ENCODE measurements around the gene MRPL18. TPM values are rescaled to one million over a fixed set of nuclear protein-coding genes. Genes with fewer than 3 reads are reported as not detected.

Gene MRPL18
- total and polyA plus RNA-seq, 2 experiments from 2014 or later, result 84.8 to 93.5 TPM

DNA sequence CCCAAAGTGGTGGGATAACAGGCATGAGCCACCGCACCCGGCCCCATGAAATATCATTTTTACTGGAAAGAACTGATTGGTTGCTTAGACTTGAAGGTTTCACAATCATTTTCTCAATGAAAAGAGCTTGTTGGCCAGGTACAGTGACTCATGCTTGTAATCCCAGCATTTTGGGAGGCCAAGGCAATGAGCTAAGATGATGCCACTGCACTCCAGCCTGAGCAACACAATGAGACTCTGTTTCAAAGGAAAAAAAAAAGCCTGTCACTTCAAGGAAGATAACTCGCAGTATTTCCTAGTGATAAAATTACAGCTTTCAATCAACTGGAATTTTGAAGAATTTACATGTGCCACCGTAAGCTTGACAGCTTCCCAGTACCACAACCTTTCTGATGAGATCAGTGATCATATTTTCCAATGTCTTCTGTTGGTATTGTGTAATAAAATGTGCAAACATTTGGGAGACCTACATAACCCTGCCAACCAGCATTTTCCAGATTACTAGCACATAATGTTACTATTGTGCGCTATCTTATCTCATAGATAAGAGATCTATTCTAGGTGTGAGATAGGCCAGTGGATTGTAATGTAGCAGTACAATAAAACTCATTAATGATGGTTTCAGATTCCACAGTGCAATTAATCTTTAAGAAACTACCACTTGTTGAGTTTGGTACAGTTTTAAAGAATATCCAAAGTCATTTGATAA, 17.0 kb downstream of the MRPL18 start:
- Histone ChIP-seq H3K9me3 (ENCODE audit: low read depth) (no peaks in the 10 kb centered on the region), H3K36me3 (replicated peaks; ENCODE audit: insufficient read depth, low read depth) (no peaks in the 10 kb centered on the region), H3K9me2 (replicated peaks; ENCODE audit: insufficient read depth) (no peaks in the 10 kb centered on the region), H3K27ac (peak overlapping the region; percentile 80), H3K27me3 (no peaks in the 10 kb centered on the region), H4K20me1 (ENCODE audit: insufficient read depth, poor library complexity, severe bottlenecking) (no peaks in the 10 kb centered on the region), H2AFZ (no peak overlapping the region), H3K4me1 (ENCODE audit: insufficient read depth) (peaks cover 9% of the 10 kb centered on the region), H3K79me2 (no peaks in the 10 kb centered on the region), H3K4me3 (no peak overlapping the region), H3K4me2 (no peak overlapping the region)
- WGBS (ENCODE audit: low lambda C conversion rate, missing lambda C conversion rate), result 59% methylated on average over 5 of the region's 5 CpGs
- TF ChIP-seq EZH2phosphoT487 (IDR thresholded peaks at IDR 0.05; ENCODE audit: low read depth, severe bottlenecking, unreplicated experiment) (no peak), EZH2 (IDR thresholded peaks at IDR 0.05; ENCODE audit: borderline replicate concordance) (no peak)
- TF ChIP-seq, protein P1, sequence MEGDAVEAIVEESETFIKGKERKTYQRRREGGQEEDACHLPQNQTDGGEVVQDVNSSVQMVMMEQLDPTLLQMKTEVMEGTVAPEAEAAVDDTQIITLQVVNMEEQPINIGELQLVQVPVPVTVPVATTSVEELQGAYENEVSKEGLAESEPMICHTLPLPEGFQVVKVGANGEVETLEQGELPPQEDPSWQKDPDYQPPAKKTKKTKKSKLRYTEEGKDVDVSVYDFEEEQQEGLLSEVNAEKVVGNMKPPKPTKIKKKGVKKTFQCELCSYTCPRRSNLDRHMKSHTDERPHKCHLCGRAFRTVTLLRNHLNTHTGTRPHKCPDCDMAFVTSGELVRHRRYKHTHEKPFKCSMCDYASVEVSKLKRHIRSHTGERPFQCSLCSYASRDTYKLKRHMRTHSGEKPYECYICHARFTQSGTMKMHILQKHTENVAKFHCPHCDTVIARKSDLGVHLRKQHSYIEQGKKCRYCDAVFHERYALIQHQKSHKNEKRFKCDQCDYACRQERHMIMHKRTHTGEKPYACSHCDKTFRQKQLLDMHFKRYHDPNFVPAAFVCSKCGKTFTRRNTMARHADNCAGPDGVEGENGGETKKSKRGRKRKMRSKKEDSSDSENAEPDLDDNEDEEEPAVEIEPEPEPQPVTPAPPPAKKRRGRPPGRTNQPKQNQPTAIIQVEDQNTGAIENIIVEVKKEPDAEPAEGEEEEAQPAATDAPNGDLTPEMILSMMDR (IDR thresholded peaks at IDR 0.05; ENCODE audit: poor library complexity), result no peak
- DNase-seq (ENCODE audit: low spot score), result peak; percentile 48

DNA sequence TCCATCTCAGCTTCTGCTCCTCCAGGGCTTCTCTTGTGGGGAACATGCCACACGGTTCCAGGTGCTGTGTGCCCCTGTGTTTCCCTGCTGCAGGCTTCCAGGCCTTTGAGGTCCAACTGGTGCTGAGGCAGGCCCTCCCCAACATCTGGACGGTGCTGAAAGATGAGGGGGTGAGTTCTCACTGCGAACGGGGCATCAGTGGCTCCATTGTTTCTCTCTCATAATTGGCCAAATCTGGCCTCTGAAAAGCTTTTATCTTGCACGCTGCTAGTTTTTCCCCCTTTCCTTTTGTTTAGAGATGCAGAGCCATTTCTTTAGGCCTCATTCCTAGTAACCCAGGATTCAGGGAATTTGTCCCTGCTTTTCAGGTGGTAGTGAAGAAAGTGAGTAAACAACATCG, 18.4 kb downstream of the MRPL18 start:
- Histone ChIP-seq H3K4me1 (ENCODE audit: insufficient read depth) (peaks cover 9% of the 10 kb centered on the region), H3K36me3 (replicated peaks; ENCODE audit: insufficient read depth, low read depth) (no peaks in the 10 kb centered on the region), H3K79me2 (no peaks in the 10 kb centered on the region), H3K9me2 (replicated peaks; ENCODE audit: insufficient read depth) (no peaks in the 10 kb centered on the region), H3K4me2 (no peak overlapping the region), H4K20me1 (ENCODE audit: insufficient read depth, poor library complexity, severe bottlenecking) (no peaks in the 10 kb centered on the region), H3K27ac (no peak overlapping the region), H3K4me3 (no peak overlapping the region), H3K27me3 (no peaks in the 10 kb centered on the region), H3K9me3 (ENCODE audit: low read depth) (no peaks in the 10 kb centered on the region), H2AFZ (no peak overlapping the region)
- no peak for DNase-seq (ENCODE audit: low spot score)
- no peak for TF ChIP-seq EZH2 (IDR thresholded peaks at IDR 0.05; ENCODE audit: borderline replicate concordance)
- TF ChIP-seq EZH2phosphoT487 (IDR thresholded peaks at IDR 0.05; ENCODE audit: low read depth, severe bottlenecking, unreplicated experiment), result no peak
- TF ChIP-seq, protein P1 (IDR thresholded peaks at IDR 0.05; ENCODE audit: poor library complexity), result no peak
- WGBS (ENCODE audit: low lambda C conversion rate, missing lambda C conversion rate), result 74% methylated on average over 6 of the region's 6 CpGs

DNA sequence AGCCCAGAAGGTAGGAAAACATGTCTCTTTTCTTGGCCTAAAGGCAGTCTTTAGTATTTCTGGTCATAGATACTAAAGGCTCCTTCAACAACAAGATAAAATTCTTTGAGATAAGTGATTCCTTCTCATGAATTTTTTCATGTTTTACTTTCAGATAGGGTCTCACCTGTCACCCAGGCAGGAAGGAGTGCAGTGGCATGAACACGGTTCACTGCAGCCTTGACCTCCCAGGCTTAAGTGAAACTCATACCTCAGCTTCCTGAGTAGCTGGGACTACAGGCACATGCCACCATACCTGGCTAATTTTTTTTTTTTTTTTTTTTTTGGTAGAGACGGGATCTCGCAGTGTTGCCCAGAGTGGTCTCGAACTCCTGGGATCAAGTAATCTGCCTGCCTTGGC, 18.9 kb downstream of the MRPL18 start:
- H2AFZ ChIP-seq, result no peak overlapping the region
- peaks cover 9% of the 10 kb centered on the region for H3K4me1 ChIP-seq (ENCODE audit: insufficient read depth)
- H3K79me2 ChIP-seq, result no peaks in the 10 kb centered on the region
- DNase-seq (ENCODE audit: low spot score), result no peak
- no peak for TF ChIP-seq EZH2 (IDR thresholded peaks at IDR 0.05; ENCODE audit: borderline replicate concordance)
- no peak for TF ChIP-seq EZH2phosphoT487 (IDR thresholded peaks at IDR 0.05; ENCODE audit: low read depth, severe bottlenecking, unreplicated experiment)
- TF ChIP-seq, protein P1 (IDR thresholded peaks at IDR 0.05; ENCODE audit: poor library complexity), result no peak
- H3K9me3 ChIP-seq (ENCODE audit: low read depth), result no peaks in the 10 kb centered on the region
- H3K27ac ChIP-seq, result no peak overlapping the region
- H3K4me2 ChIP-seq, result no peak overlapping the region
- H4K20me1 ChIP-seq (ENCODE audit: insufficient read depth, poor library complexity, severe bottlenecking), result no peaks in the 10 kb centered on the region
- no peaks in the 10 kb centered on the region for H3K36me3 ChIP-seq (replicated peaks; ENCODE audit: insufficient read depth, low read depth)
- 91% methylated on average over 4 of the region's 4 CpGs for WGBS (ENCODE audit: low lambda C conversion rate, missing lambda C conversion rate)
- H3K4me3 ChIP-seq, result no peak overlapping the region
- no peaks in the 10 kb centered on the region for H3K27me3 ChIP-seq
- no peaks in the 10 kb centered on the region for H3K9me2 ChIP-seq (replicated peaks; ENCODE audit: insufficient read depth)
